Midbrain (tissue), 1 donor: ENCODE data around the gene JMJD4.
"Not testable (repeated sequence)": the region's sequence is repeated elsewhere in the genome, so short reads cannot be mapped to it uniquely, and the experiment has no call there.

Experiments used
- DNase-seq: peaks from one replicate; lab custom pipeline; 2025; lab: John Stamatoyannopoulos, UW

The JMJD4 gene

DNA sequence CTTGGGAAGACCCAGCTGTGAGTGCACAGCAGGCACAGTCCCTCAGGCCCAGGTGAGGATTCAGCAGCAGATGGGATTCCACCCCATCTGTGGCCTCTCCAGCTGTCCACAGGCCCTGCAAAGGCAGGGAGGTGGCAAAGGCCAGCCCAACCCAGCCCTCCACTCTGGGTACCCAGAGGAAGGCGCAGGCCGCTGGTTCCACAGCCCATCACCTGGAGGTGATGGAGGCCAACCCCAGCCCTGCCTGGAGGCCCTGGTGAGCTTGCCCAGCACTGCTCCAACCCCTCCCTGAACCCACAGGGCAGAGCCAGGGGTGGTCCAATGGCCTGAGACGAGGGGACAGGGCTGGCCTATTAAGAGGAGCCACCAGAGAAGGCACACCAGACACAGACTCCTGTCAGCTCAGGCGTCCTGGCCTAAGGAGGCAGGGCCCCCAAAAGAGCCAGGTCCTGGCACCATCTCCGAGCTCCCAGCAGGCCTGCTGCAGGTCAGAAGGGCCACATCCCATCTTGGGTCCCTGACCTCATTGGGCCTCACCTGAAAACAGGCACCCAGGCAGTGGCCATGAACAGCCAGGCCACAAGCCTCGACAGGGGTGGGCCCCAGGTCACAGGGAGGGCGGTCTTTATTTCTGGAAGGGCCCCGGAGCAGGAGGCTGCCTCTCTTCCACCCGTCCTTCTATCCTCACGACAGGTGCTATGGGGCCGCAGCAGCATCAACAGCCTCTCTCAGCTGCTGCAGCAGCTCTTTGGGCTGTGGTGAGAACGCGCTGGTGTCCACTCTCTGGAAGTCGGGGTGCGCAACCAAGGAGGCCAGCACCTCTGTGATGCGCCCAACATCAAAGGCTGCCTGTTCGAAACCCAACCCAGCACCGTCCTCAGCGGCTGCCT is 3.2 kb downstream of the JMJD4 start:
- no peak for DNase-seq

DNA sequence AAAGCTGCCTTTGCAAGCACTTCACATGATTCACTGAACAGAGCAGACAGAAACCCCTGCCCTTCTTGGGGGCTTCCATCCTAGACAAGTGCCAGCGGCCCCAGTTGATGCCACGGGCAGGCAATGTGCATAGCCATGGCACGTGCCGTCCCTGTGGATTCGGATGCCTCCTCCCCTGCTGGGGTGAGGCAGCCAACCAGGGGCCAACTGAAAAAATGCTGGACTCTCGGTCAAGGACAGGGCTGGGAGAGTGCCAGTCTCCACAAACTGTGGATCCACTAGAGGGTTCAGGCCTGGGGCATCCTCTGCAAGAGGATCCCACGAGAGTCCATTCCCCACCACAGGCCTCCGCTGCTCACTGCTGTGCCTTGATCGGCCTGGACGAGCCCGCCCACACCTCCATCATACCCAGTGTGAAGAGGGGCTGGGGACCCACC is 3.8 kb downstream of the JMJD4 start:
- DNase-seq, result no peak

DNA sequence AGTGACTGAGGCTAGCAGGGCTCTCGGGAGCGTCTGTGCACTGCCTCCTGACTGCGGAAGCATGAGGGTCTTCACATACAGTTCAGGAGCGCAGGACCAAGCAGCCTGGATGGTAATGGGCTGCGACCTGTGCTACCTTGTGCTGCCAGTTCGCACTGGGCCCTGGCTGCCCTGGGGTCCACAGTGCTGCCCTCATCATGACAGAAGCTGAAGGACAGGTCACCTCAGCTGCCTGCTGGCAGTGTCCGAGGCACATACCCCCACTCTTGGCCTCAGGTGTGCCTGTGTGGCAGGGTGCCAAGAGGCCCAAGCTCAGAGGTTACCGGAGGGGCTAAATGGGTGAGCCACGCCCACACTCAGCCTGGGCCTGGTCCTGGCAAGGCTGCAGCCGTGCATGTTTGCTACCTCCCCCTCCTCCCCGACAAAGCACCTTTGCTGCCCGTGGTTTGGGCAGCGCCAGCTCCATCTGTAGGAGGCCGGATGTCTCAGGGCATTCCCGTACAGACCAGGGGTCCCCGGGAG is 4.4 kb downstream of the JMJD4 start:
- DNase-seq, result no peak

DNA sequence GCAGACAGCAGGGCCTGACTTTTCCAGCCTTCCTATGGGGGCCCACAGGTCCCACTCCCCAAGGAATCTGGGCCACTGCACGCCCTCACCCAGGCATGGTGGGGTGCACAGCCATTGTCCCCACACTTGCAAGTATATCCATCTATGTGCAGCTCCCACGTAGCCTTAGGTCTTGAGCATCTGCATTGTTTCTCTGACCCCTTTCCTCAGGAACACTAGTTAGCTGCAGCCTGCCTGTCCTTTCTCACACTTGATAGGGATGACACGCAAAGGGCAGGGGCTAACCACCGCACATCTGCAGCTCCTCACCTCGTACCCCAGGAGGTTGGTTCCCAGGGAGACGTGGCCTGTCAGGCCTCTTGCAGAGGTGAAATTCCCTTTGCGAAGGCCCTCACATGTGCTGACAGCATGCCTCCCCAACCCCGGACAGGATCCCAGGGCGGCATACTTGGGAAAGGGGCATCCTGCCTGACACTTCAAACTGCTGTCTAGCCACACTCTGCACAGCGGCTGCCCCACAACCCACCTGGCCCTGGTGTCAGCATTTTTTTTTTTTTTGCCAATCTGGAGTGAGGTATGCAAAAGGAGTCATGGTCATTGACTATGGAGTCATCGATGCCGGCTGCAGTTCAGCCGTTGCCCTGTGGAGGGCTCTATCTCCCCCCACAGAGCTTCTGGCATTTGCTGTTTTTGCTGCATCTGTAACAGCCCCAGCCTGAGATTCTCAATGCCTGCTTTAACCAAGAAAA is 5.0 kb downstream of the JMJD4 start:
- peak; percentile 32 for DNase-seq

DNA sequence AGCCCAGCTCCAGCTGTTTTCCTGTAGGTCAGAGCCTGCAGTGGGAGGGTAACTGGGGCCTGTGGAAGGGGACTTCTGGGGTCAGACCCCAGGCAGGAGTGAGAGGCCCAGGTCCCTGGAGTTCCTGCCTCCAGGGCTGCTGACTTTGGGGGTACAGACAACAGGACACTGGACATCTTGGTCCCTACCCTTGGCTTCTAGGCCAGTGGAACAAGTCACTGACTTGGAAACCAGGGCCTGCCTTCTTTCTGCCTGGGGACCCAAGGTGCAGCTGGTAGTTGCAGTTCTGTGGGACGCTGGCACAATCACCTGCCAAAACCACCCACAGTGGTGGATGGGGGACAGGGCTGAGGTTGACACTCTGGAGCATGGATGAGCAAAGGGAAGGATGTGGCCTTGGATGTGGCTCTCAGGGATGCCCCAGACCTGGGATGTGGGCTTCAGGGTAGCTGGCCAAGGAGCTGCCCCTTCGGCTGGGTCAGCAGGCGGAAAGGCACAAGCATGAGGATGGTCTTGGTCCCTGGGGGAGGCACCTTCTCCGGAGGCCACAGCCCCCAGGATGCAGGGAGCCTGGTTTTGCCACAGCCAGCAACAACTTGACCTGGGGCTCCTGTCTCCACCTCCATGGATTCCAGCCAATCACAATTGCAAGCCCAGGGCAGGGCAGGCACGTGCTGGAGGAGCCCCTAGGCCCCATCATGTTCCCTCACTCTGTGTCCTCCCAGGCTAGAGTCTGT is 5.8 kb downstream of the JMJD4 start:
- DNase-seq, result no peak

DNA sequence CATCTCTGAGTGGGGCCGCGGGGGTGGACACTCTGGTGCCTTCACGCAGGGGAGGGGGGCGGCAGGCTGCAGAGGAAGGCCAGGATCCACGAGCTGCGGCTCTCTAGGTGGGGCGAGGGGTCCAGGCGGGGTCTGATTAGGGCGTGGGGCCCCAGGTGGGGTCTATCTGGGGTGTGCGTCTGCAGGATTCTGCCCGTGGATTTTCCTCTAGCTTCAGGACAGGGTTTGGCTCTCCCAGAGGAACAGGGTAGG is 6.3 kb downstream of the JMJD4 start:
- DNase-seq, result no peak

DNA sequence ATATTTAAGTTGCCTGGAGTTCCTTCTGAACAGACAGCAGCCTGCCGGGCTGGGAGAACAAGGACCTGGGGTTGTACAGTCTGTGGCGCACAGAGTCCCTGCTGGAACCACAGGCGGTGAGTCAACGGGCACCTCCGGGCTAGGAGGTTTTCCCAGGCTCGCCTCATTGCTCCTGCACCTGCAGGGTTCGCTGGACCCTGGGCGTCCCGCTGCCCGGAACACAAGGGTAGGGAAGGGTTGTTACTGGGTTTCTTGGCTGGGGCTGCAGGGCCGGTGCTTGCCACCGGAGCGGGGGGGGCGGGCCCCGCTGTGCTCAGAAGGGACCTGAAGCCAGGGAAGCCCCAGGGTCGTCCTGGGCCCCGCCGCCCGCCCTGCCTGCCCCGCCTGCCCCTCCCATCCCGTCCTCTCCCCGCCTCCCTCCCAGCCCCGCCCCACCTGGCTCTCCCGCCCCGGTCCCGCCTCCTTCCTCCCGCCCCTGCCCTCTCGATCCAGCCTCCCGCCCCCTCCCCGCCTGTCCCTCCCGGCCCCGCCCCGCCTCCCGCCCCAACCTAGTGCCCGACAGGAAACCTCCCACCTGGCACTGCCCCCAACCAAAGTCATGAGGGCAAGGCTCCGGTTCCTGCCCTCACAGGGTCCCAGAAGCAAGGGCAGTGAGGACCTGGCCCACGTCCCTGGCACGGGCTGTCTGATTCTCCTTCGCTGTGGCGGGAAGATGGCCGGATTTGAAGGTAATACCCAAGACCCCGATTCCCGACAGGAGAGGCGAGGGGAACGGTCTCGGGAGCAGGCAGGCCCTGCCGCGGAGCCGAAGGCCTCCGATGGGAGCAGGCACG is 6.8 kb downstream of the JMJD4 start:
- DNase-seq, result no peak

DNA sequence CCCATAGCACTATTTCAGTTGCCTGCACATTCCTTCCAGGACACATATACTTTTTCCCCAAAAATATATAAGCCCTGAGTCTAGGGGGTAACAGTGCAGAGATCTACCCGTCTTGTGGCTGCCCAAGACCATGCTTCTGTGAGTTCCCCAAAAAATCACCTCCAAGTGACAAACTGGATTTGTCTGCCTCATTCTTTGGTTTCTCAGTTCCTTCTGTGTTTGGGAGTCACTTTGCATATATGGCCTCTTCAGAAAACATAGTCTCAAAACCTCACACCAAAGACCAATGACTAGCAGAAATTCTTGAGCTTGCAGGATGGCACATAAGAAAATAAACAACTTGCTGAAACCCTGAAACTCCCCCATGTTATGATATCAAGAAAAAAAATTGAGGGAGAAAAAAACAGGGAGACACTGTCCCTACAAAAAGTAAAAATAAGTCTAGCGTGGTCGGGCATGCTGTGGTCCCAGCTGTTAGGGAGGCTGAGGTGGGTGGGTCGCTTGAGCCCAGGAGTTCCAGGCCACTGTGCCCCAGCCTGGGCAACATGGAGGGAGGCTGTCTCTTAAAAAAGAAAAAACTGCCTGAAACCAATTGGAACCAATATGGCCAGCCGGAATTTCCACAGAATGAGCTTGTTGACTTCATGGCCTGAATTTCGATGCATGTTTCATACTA is 8.0 kb downstream of the JMJD4 start:
- DNase-seq, result no peak

DNA sequence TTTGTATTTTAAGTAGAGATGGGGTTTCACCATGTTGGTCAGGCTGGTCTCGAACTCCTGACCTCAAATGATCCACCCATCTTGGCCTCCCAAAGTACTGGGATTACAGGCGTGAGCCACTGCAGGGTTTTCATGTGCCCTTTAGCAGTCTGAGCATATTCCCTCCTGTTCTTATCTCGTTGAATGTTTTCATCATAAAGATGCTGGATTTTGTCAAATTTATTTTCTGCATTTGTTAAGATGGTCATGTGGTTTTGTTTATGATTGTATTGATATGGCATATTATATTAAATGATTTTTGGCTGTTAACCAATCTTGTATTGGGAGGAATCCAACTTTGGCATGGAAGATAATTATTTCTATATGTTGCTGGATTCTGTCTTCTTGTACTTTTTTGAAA is 8.8 kb downstream of the JMJD4 start:
- DNase-seq, result no peak

DNA sequence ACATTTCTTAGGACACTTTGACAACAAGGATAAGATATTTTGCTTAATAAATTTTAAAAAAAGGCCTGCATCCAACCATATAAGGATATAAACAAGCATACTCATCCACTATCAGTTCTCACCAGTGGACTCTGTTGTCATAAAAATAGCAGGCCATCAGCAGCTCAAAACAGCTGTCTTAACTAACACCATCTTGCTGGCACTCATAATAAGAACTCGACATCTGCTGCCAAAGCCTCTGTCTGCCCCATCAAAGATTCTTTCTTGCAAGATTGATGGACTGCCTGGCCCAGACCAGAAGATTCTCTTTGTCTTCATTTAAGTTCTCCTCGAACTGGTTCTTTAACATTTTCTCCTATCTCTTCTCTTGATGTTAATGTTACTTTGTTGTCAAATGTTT is 10.1 kb downstream of the JMJD4 start:
- no peak for DNase-seq

DNA sequence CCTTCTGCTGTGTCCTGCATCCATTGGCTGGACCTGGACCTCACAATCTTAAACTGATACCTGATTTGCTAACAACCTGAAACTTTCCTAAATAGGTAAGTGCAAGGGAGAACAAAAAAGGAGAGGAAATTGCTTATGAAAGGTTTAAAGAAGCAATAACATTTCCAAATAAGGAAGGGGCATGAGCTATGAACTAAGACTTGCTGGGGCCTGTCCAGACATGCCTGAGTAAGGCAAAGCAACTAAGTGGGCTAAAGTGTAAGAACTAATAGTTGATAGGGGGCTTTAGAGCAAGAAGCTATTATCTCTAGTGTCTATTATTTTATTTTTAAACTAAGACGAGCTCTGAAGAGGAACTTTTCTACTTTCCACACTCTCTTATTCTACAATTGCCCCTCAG is 11.6 kb downstream of the JMJD4 start:
- DNase-seq, result no peak

DNA sequence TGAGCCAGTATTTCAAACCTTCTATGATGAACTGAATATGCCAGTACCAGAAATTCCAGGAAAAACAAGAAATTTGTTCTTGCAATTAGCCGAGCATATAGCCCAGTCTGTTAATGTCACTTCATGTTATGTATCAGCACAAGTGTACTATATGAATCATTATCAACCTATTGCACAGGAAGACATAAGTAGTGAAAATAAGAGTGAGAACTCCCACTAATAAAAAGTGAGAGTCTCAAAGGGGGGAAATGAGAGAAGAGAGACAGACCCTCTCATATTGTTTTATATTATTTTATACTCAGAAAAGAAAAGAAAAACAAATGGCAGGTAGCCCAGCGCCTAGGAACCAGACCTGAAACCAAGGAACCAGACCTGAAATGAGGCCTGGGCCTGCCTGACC is 16.2 kb downstream of the JMJD4 start:
- no peak for DNase-seq

DNA sequence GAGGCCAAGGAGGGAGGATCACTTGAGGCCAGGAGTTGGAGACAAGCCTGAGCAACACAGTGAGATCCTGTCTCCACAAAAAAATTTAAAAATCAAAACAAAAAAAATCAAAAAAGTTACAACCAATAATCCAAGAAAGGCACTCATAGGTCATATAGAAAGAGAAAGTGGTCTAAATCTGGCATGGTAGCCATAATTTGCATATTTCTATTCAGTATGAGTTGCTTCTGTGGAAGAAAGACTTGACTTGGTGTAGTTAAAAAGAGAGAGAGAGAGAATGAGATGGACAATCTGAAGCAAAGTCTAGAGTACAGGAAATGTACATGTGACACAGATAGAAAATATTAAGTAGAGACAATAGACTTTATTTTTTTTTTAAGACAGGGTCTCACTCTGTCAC is 22.5 kb downstream of the JMJD4 start:
- no peak for DNase-seq

DNA sequence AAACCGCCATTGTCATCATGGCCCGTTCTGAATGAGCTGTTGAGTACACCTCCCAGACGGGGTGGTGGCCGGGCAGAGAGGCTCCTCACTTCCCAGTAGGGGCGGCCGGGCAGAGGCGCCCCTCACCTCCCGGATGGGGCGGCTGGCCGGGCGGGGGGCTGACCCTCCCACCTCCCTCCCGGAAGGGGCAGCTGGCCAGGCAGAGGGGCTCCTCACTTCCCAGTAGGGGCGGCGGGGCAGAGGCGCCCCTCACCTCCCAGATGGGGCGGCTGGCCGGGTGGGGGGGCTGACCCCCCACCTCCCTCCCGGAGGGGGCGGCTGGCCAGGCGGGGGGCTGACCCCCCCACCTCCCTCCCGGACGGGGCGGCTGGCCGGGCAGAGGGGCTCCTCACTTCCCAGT is 24.6 kb downstream of the JMJD4 start:
- DNase-seq, result not testable (repeated sequence)

DNA sequence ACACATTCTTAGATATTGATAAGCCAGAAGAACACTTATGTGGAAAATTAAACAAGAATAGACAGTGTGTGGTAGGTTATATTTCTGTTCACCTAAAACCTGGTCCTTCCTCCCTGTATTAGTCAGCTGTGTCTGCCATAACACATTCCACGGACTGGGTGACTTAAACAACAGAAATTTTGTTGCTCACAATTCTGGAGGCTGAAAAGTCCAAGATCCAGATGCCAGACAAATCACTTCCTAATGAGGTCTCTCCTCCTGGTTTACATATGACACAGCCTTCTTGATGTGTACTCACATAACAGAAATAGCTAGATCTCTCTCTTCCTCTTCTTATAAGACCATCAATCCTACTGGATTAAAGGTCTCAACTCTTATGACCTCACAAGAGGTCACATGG is 25.7 kb downstream of the JMJD4 start:
- DNase-seq, result no peak

DNA sequence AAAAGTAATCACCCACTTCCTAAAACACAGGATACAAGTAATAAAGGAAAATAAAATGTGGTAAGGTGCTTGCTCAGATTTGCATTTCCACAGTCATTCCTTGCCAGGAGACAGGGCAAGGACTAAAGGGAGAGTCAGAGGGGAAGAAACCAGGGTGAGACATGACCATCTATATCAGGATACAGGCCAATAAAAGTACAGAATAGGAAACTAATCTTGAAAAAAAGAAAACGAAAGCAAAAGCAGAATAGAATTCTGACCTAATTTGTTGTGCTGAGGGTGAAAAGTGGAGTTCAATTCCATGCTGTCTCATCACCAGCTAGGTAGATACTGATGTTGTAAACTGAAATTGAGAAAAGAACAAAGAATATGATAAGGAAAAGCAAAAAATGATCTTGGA is 27.3 kb downstream of the JMJD4 start:
- DNase-seq, result no peak

DNA sequence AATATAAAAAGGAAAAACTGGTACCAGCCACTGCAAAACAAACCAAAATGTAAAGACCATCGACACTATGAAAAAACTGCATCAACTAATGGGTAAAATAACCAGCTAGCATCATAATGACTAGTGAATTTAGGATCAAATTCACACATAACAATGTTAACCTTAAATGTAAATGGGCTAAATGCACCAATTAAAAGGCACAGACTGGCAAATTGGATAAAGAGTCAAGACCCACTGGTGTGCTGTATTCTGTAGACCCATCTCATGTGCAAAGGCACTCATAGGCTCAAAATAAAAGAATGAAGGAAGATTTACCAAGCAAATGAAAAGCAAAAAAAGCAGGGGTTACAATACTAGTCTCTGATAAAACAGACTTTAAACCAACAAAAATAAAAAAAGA is 33.5 kb downstream of the JMJD4 start:
- DNase-seq, result not testable (repeated sequence)

DNA sequence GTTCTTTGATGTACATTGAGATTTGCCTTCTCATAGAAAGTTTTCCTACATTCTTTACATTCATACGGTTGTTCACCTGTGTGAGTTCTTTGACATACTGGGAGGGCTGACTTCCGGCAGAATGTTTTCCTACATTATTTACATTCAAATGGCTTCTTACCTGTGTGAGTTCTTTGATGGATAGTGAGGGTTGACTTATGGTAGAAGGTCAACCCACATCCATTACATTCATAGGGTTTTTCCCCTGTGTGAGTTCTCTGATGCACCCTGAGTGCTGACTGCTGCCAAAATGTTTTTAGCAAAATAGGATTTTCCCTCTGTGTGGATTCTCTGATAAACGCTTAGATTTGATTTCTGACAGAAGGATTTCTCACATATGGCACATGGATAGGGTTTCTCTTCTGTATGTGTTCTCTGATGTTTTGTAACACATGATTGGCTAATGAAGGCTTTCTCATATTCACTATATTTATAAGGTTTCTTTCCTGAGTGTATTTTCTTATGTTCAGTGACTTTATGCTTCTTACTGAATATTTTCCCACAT is 37.7 kb downstream of the JMJD4 start:
- DNase-seq, result no peak

DNA sequence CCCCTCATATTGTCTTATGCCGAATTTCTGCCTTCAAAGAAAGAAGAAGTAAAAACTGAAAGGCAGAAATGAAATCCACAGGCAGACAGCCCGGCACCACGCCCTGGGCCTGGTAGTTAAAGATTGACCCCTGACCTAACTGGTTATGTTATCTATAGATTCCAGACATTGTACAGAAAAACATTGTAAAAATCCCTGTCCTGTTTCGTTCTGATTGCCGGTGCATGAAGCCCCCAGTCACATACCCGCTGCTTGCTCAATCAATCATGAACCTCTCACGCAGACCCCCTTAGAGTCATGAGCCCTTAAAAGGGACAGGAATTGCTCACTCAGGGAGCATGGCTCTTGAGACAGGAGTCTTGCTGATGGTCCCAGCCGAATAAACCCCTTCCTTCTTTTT is 49.3 kb downstream of the JMJD4 start:
- no peak for DNase-seq
